Measurements from ENCODE around the gene TMEM259. TPM values are rescaled to one million over a fixed set of nuclear protein-coding genes. Genes with fewer than 3 reads are reported as not detected.

TMEM259 gene
- total and polyA plus RNA-seq, 2 experiments from 2014 or later, result 82.8 to 196 TPM

DNA sequence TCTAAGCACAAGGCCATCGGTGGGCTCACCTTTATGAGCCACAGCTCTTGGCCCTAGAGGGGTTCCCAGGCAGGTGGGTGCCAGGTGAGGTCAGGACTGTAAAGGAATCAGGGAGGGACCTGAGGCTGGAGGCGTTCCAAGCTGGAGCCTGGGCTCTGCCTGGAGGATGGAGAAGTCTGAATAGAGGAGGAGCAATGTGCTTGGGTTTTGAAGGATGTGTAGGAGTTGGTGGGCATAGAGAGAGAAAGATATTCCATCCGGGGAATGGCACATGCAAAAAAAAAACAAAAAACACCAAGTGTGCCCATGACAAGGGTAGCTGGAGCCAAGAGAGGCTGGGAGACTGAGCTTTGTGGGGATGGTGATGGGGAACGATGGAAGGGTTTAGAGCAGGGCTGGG lies 18.3 kb downstream of the TMEM259 start (continued):
- TF ChIP-seq, protein P1, sequence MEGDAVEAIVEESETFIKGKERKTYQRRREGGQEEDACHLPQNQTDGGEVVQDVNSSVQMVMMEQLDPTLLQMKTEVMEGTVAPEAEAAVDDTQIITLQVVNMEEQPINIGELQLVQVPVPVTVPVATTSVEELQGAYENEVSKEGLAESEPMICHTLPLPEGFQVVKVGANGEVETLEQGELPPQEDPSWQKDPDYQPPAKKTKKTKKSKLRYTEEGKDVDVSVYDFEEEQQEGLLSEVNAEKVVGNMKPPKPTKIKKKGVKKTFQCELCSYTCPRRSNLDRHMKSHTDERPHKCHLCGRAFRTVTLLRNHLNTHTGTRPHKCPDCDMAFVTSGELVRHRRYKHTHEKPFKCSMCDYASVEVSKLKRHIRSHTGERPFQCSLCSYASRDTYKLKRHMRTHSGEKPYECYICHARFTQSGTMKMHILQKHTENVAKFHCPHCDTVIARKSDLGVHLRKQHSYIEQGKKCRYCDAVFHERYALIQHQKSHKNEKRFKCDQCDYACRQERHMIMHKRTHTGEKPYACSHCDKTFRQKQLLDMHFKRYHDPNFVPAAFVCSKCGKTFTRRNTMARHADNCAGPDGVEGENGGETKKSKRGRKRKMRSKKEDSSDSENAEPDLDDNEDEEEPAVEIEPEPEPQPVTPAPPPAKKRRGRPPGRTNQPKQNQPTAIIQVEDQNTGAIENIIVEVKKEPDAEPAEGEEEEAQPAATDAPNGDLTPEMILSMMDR (conservative IDR thresholded peaks at IDR 0.05; ENCODE audit: low read depth in 2 of 2), result no peak
- TF ChIP-seq, protein P2, sequence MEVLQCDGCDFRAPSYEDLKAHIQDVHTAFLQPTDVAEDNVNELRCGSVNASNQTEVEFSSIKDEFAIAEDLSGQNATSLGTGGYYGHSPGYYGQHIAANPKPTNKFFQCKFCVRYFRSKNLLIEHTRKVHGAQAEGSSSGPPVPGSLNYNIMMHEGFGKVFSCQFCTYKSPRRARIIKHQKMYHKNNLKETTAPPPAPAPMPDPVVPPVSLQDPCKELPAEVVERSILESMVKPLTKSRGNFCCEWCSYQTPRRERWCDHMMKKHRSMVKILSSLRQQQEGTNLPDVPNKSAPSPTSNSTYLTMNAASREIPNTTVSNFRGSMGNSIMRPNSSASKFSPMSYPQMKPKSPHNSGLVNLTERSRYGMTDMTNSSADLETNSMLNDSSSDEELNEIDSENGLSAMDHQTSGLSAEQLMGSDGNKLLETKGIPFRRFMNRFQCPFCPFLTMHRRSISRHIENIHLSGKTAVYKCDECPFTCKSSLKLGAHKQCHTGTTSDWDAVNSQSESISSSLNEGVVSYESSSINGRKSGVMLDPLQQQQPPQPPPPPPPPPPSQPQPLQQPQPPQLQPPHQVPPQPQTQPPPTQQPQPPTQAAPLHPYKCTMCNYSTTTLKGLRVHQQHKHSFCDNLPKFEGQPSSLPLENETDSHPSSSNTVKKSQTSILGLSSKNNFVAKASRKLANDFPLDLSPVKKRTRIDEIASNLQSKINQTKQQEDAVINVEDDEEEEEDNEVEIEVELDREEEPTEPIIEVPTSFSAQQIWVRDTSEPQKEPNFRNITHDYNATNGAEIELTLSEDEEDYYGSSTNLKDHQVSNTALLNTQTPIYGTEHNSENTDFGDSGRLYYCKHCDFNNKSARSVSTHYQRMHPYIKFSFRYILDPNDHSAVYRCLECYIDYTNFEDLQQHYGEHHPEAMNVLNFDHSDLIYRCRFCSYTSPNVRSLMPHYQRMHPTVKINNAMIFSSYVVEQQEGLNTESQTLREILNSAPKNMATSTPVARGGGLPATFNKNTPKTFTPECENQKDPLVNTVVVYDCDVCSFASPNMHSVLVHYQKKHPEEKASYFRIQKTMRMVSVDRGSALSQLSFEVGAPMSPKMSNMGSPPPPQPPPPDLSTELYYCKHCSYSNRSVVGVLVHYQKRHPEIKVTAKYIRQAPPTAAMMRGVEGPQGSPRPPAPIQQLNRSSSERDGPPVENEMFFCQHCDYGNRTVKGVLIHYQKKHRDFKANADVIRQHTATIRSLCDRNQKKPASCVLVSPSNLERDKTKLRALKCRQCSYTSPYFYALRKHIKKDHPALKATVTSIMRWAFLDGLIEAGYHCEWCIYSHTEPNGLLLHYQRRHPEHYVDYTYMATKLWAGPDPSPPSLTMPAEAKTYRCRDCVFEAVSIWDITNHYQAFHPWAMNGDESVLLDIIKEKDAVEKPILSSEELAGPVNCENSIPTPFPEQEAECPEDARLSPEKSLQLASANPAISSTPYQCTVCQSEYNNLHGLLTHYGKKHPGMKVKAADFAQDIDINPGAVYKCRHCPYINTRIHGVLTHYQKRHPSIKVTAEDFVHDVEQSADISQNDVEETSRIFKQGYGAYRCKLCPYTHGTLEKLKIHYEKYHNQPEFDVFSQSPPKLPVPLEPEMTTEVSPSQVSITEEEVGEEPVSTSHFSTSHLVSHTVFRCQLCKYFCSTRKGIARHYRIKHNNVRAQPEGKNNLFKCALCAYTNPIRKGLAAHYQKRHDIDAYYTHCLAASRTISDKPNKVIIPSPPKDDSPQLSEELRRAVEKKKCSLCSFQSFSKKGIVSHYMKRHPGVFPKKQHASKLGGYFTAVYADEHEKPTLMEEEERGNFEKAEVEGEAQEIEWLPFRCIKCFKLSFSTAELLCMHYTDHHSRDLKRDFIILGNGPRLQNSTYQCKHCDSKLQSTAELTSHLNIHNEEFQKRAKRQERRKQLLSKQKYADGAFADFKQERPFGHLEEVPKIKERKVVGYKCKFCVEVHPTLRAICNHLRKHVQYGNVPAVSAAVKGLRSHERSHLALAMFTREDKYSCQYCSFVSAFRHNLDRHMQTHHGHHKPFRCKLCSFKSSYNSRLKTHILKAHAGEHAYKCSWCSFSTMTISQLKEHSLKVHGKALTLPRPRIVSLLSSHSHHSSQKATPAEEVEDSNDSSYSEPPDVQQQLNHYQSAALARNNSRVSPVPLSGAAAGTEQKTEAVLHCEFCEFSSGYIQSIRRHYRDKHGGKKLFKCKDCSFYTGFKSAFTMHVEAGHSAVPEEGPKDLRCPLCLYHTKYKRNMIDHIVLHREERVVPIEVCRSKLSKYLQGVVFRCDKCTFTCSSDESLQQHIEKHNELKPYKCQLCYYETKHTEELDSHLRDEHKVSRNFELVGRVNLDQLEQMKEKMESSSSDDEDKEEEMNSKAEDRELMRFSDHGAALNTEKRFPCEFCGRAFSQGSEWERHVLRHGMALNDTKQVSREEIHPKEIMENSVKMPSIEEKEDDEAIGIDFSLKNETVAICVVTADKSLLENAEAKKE (CRISPR knock-in tag; IDR thresholded peaks at IDR 0.05), result no peak
- TF ChIP-seq CREB1 (CRISPR knock-in tag; IDR thresholded peaks at IDR 0.05; ENCODE audit: low read depth) (no peak), EZH2phosphoT487 (IDR thresholded peaks at IDR 0.05; ENCODE audit: unreplicated experiment) (no peak), EZH2 (IDR thresholded peaks at IDR 0.05; ENCODE audit: low read depth, unreplicated experiment) (no peak)

DNA sequence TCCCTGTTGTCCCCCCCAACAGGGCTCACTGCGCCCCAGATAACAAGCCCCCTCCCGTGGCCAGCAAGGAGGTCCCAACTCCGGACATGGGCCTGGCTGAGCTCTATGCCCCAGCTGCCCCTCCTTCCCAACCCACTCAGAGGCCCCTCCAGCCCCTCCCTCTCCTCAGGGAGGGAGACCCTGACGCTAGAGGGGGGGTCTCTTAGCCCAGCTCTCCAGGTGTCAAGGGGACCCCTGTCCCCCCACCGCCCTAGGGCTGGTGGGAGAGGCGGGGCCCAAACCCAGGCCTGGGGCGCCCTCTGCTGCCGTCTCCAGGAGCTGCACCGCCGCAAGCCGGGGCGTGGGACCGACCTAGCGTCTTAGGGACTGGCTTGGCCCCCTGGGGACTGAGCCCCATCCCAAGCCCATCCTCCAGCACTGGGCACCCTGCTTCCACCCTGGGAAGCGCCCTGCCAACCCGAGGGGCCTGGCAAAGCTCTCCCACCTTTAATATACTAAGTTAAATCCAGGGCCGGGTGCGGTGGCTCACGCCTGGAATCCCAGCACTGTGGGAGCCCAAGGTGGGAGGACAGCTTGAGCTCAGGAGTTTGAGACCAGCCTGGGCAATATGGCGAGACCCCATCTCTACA lies 19.3 kb downstream of the TMEM259 start:
- Histone ChIP-seq H4K20me1 (replicated peaks; ENCODE audit: insufficient read depth) (no peaks in the 10 kb centered on the region), H3K36me3 (ENCODE audit: insufficient read depth) (no peaks in the 10 kb centered on the region), H3K27me3 (ENCODE audit: insufficient read depth) (peaks cover 45% of the 10 kb centered on the region), H3K79me2 (replicated peaks; ENCODE audit: insufficient read depth) (no peaks in the 10 kb centered on the region), H3K4me1 (ENCODE audit: insufficient read depth) (no peaks in the 10 kb centered on the region; the same call in 1 of the 2 replicates), H3K4me3 (peak overlapping the region; percentile 54), H2AFZ (no peak overlapping the region), H3K4me2 (peak overlapping the region; percentile 78), H3K9me2 (ENCODE audit: insufficient read depth) (no peaks in the 10 kb centered on the region), H3K27ac (ENCODE audit: low read depth) (no peak overlapping the region), H3F3A (replicated peaks; ENCODE audit: low read depth) (peaks cover 7% of the 10 kb centered on the region; the same call in 1 of the 2 replicates)
- TF ChIP-seq, protein P1 (conservative IDR thresholded peaks at IDR 0.05; ENCODE audit: low read depth in 2 of 2), result peak; percentile 80 to 91
- TF ChIP-seq EZH2phosphoT487 (IDR thresholded peaks at IDR 0.05; ENCODE audit: unreplicated experiment), result no peak
- Mint-ChIP-seq H3K4me3 (peak overlapping the region; percentile 52; the same call in 1 of the 3 replicates), H3K27me3 (ENCODE audit: insufficient read depth, low read depth, poor library complexity) (peaks cover 56% of the 10 kb centered on the region), H3K27ac (no peak overlapping the region), H3K4me1 (peaks cover 3% of the 10 kb centered on the region; the same call in 2 of the 3 replicates), H3K9me3 (peaks cover 3% of the 10 kb centered on the region; the same call in 1 of the 3 replicates), H3K36me3 (ENCODE audit: low read depth) (peaks cover 3% of the 10 kb centered on the region)
- ATAC-seq (peak; percentile 62), DNase-seq (ENCODE audit: low spot score) (peak; percentile 80)

All from GM23338 (cell line).